ENCODE results near the gene AFF3.
"Not testable (repeated sequence)": the region's sequence is repeated elsewhere in the genome, so short reads cannot be mapped to it uniquely, and the experiment has no call there.

Gene AFF3

DNA sequence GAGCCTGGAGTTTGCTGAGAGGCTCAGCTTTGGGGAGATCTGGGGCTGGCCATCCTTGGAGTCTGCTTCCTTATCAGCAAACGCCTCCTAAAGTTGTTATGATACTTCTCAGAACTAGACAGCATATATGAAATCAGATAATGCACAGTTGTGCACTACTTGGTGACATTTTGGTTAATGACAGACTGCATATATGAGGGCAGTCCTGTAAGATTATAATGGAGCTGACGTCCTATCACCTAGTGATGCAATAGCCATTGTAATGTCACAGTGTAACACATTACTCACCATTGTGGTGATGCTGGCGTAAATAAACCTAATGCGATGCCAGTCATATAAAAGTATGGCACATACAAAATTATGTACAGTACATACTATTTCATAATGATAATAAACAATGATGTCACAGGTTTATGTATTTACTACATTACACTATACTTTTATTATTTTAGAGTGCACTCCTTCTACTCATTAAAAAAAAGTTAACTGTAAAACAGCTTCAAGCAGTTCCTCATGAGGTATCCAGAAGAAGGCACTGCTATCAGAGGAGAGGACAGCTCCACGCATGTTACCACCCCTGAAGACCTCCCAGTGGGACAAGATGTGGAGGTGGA is 354.5 kb downstream of the AFF3 start:
- no peaks in the 10 kb centered on the region for H3K36me3 ChIP-seq (ENCODE audit: control insufficient read depth, insufficient read depth, low read length)

DNA sequence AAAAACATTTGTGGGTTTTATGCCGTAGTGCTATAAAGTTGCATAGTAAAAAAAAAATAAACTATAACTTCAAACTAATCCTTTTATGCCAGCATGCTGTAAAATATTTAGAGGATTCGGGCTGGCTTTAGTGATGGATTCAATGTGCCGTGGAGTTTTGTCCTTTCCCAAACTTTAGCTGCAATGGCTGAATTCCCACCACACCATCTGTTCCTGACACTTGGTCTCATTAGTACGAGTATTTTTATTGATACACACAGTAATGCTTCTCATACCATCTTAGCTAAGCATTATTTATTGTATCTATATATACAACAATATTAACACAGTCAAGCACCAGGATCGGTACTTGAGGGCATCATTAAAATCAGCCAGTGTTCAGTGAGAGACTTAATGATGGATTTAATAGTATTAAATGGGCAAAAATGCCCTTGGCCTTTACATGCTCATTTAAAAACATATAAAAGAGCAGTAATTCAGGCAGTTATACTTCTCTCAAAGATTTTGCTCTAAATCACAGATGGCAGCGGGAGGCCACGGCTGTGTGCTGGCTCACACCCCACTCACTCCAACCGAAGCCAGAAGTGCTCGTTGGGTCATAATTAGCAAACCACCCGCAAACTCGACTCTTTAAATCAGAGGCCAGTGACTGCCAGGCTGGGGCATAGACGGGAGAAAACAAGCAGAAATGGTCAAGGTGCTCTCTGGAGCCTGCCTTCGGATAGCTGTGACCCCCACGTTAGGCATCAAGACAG is 355.6 kb downstream of the AFF3 start:
- Histone ChIP-seq H3K36me3 (ENCODE audit: control insufficient read depth, insufficient read depth, low read length) (no peaks in the 10 kb centered on the region), H3K9ac (ENCODE audit: low read depth, low read length) (no peak overlapping the region), H3K27me3 (ENCODE audit: control insufficient read depth, insufficient read depth, low read length) (no peaks in the 10 kb centered on the region), H3K4me1 (ENCODE audit: control insufficient read depth, insufficient read depth, low read length) (no peaks in the 10 kb centered on the region), H3K9me3 (ENCODE audit: control insufficient read depth, insufficient read depth, low read length) (no peaks in the 10 kb centered on the region), H3K4me3 (ENCODE audit: low read depth, low read length) (no peak overlapping the region)

More for the DNA sequence above, 354.5 kb downstream of the AFF3 start:
- no peaks in the 10 kb centered on the region for H3K4me1 ChIP-seq (ENCODE audit: control insufficient read depth, insufficient read depth, low read length)
- no peaks in the 10 kb centered on the region for H3K9me3 ChIP-seq (ENCODE audit: control insufficient read depth, insufficient read depth, low read length)
- no peak overlapping the region for H3K9ac ChIP-seq (ENCODE audit: low read depth, low read length)
- no peak overlapping the region for H3K4me3 ChIP-seq (ENCODE audit: low read depth, low read length)
- no peaks in the 10 kb centered on the region for H3K27me3 ChIP-seq (ENCODE audit: control insufficient read depth, insufficient read depth, low read length)

DNA sequence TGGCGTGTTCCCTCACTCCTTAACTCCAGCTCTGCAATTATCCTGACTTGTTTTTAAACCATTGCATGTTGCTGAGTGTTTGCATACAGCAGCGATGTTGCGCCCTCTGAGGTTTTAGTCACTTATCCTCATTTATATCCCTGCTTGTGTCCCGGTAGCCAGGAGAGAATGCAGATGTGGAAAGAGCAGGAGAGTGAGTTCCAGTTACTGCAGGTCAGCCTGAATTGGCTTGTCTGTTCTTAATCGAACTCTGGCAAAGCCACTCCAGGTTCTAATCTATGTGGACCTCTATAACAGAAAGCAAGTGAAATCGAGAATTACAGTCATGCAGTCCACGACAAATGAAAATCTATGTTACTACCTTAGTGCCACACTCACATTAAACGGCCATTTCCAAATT is 357.4 kb downstream of the AFF3 start:
- no peaks in the 10 kb centered on the region for H3K4me1 ChIP-seq (ENCODE audit: control insufficient read depth, insufficient read depth, low read length)
- no peak overlapping the region for H3K4me3 ChIP-seq (ENCODE audit: low read depth, low read length)
- no peaks in the 10 kb centered on the region for H3K9me3 ChIP-seq (ENCODE audit: control insufficient read depth, insufficient read depth, low read length)
- no peak overlapping the region for H3K9ac ChIP-seq (ENCODE audit: low read depth, low read length)
- no peaks in the 10 kb centered on the region for H3K36me3 ChIP-seq (ENCODE audit: control insufficient read depth, insufficient read depth, low read length)
- no peaks in the 10 kb centered on the region for H3K27me3 ChIP-seq (ENCODE audit: control insufficient read depth, insufficient read depth, low read length)

DNA sequence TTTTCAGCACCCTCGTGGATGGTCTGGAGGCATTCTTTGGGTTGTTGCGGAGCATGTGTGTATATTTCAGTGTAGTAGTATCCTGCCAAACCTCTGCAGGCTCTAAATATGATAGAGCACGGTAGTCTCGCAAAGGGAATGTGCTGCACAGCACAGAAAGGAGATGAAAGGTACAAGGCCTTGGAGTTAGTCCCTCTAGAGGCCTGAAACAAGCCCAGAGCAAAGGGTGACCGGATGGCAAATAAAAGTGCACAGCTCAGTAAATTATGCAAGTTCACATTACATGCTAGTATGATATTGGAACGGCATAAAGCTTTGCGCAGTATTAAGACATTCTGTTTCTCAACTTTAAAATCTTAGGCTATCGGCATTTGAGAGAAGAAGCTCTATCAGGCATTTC is 358.1 kb downstream of the AFF3 start:
- Histone ChIP-seq H3K4me3 (ENCODE audit: low read depth, low read length) (no peak overlapping the region), H3K27me3 (ENCODE audit: control insufficient read depth, insufficient read depth, low read length) (no peaks in the 10 kb centered on the region)

DNA sequence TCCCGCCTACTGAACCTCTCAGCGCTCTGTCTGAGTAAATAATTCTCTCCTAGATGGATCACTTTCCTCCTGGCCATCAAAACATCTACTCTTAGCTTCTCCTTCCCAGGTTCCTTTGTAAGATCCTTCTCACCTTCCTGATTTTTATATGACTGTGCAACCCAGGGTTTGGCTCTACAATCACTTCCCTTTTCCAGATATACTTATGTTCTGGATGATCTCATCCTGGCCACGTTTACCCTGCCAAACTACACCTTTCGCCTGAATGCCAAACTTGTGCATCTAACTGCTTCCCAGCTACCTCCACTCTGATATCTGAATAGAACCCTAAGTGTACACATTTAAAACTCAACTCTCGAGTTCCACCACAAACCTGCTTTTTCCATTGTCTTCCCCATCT is 362.1 kb downstream of the AFF3 start:
- H3K9me3 ChIP-seq (ENCODE audit: control insufficient read depth, insufficient read depth, low read length) = no peaks in the 10 kb centered on the region
- no peak overlapping the region for H3K9ac ChIP-seq (ENCODE audit: low read depth, low read length)
- no peaks in the 10 kb centered on the region for H3K27me3 ChIP-seq (ENCODE audit: control insufficient read depth, insufficient read depth, low read length)
- H3K36me3 ChIP-seq (ENCODE audit: control insufficient read depth, insufficient read depth, low read length) = no peaks in the 10 kb centered on the region
- no peak overlapping the region for H3K4me3 ChIP-seq (ENCODE audit: low read depth, low read length)
- H3K4me1 ChIP-seq (ENCODE audit: control insufficient read depth, insufficient read depth, low read length) = no peaks in the 10 kb centered on the region

More for the DNA sequence above, 358.1 kb downstream of the AFF3 start:
- no peaks in the 10 kb centered on the region for H3K9me3 ChIP-seq (ENCODE audit: control insufficient read depth, insufficient read depth, low read length)
- H3K36me3 ChIP-seq (ENCODE audit: control insufficient read depth, insufficient read depth, low read length) = no peaks in the 10 kb centered on the region
- no peaks in the 10 kb centered on the region for H3K4me1 ChIP-seq (ENCODE audit: control insufficient read depth, insufficient read depth, low read length)
- H3K9ac ChIP-seq (ENCODE audit: low read depth, low read length) = no peak overlapping the region

DNA sequence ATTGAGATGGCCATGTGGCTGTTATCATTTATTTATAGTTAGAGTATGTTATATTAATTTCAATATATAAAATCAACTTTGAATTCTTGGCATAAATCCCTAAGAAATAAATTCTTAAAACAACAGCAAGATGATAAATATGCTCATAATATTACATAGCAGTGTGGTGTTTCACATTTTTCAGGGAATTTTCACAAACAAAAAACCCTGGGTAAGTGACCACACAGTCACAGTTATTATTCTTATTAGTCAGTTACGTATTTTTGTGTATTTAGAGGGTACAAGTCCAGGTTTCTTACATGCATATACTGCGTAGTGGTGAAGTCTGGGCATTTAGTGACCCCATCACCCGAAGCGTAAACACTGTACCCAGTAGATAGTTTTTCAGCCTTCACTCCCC is 363.1 kb downstream of the AFF3 start:
- H3K36me3 ChIP-seq (ENCODE audit: control insufficient read depth, insufficient read depth, low read length) = no peaks in the 10 kb centered on the region
- no peaks in the 10 kb centered on the region for H3K27me3 ChIP-seq (ENCODE audit: control insufficient read depth, insufficient read depth, low read length)
- H3K9me3 ChIP-seq (ENCODE audit: control insufficient read depth, insufficient read depth, low read length) = no peaks in the 10 kb centered on the region
- no peaks in the 10 kb centered on the region for H3K4me1 ChIP-seq (ENCODE audit: control insufficient read depth, insufficient read depth, low read length)
- H3K4me3 ChIP-seq (ENCODE audit: low read depth, low read length) = no peak overlapping the region
- no peak overlapping the region for H3K9ac ChIP-seq (ENCODE audit: low read depth, low read length)

DNA sequence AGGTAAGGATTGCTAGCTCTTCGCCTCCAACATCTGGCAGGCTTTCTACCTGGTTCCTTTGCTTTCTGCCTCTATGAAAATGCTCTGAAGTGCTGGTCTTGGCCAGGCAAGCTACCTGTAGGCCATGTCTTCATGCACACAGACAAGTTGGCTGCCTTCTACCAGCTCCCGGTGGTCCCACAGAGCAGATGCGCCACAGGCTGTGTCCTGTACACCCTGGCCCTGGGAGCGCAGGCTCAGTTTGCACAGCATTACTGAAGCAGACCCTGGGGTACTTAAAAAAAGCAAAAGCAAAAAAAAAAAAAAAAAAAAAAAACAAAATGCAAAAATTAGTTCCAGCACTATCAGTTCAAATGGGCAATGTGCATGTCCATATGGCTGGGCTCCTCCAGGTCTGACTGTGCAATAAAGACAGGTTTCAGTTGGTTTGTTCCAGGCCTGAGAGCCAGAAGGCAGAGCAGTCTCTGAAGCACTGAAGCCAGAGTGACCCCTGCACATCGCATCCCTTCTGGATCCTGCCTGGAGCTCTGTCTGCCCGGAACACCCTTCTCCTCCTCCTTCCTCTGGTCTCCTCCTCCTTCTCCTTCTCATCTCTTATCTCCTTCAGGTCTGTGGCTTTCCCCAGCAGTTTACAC is 364.6 kb downstream of the AFF3 start:
- Histone ChIP-seq H3K4me1 (ENCODE audit: control insufficient read depth, insufficient read depth, low read length) (no peaks in the 10 kb centered on the region), H3K27me3 (ENCODE audit: control insufficient read depth, insufficient read depth, low read length) (no peaks in the 10 kb centered on the region), H3K36me3 (ENCODE audit: control insufficient read depth, insufficient read depth, low read length) (no peaks in the 10 kb centered on the region), H3K4me3 (ENCODE audit: low read depth, low read length) (no peak overlapping the region), H3K9ac (ENCODE audit: low read depth, low read length) (no peak overlapping the region), H3K9me3 (ENCODE audit: control insufficient read depth, insufficient read depth, low read length) (no peaks in the 10 kb centered on the region)

DNA sequence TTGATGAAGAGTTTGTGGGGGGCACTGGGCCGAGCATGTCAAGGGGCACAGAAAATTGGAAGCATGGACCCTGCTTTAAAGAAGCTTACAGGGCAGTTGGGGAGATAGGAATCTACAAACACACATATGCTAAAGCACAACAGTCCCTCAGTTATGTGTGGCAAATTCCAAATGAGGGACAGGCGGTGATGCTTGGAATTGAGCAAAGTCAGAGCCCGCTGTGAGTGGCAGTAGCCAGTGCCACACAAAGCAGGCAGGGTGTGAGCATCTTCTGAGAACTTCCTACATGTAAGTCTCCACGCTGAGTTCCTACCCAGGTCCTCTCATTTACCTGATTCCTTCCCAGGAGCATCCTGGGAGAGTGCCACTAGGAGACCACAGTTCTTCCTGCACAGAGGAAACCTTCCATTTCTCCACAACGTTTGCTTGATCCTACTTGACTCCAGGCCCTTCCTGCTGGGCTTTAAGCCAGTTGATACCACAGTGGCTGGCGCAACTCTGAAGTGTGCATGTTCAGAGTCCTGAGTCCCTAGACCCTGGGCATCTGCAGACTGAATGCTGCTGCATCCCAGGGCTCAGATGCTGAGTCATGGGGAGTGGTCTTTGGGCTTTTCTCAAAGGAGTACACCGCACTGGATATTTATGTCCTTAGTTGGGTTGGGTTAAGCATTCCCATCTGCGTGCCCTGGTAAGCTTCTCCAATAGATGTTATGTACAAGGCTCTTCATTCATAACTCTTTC is 365.3 kb downstream of the AFF3 start:
- H3K9me3 ChIP-seq (ENCODE audit: control insufficient read depth, insufficient read depth, low read length) = no peaks in the 10 kb centered on the region
- H3K4me1 ChIP-seq (ENCODE audit: control insufficient read depth, insufficient read depth, low read length) = no peaks in the 10 kb centered on the region
- H3K9ac ChIP-seq (ENCODE audit: low read depth, low read length) = no peak overlapping the region
- no peaks in the 10 kb centered on the region for H3K36me3 ChIP-seq (ENCODE audit: control insufficient read depth, insufficient read depth, low read length)
- no peak overlapping the region for H3K4me3 ChIP-seq (ENCODE audit: low read depth, low read length)
- H3K27me3 ChIP-seq (ENCODE audit: control insufficient read depth, insufficient read depth, low read length) = no peaks in the 10 kb centered on the region

DNA sequence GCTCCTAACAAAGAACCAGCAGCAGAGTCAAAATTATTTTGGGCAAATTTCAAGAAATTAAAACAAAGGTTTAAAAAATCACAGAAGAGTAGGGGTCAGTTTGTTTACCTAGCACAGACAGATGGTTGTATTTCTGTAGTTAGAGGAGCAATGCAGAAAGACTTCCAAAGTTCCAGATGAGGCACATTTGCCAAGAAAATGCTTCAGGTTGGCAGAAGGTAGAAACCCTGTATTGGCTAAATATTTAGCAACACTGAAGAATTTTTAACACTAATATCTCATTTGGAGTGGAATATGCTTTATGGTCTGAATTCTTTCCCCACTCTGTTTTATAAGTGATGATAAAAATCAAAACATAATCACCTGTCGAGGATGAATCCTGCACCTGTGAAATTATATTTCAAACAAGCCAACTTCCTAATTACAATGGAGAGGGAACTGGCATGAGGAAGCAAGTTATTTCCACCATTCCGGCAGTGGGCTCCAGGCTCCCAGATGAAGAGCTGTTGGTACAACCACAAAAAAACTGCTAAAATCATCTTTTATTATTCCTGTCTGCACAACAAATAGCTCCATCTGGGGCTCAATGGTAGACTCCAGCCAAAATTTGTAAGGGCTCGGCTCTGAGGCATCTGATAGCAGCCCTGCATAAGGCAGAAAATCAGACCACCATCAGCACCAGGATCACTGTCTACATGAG is 366.0 kb downstream of the AFF3 start:
- H3K27me3 ChIP-seq (ENCODE audit: control insufficient read depth, insufficient read depth, low read length) = no peaks in the 10 kb centered on the region
- H3K4me3 ChIP-seq (ENCODE audit: low read depth, low read length) = no peak overlapping the region
- H3K36me3 ChIP-seq (ENCODE audit: control insufficient read depth, insufficient read depth, low read length) = no peaks in the 10 kb centered on the region
- no peaks in the 10 kb centered on the region for H3K9me3 ChIP-seq (ENCODE audit: control insufficient read depth, insufficient read depth, low read length)
- no peaks in the 10 kb centered on the region for H3K4me1 ChIP-seq (ENCODE audit: control insufficient read depth, insufficient read depth, low read length)
- no peak overlapping the region for H3K9ac ChIP-seq (ENCODE audit: low read depth, low read length)

DNA sequence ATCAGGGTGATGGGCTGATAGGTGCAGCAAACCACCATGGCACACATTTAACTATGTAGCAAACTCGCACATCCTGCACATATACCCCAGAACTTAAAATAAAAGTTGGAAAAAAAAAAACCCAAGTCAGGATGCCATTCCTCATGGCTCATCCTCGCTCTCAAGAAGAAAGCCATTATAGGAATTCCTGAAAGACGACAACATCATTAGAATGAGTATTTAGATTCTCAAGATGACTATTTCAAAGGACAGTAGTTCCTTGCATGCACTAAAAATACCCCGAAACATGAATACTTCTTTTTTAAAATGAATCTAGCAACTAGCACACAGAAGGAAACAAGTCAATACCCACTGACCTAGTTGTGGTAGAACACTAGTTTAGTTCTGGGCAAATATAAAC is 366.8 kb downstream of the AFF3 start:
- Histone ChIP-seq H3K4me3 (ENCODE audit: low read depth, low read length) (no peak overlapping the region), H3K9ac (ENCODE audit: low read depth, low read length) (no peak overlapping the region), H3K4me1 (ENCODE audit: control insufficient read depth, insufficient read depth, low read length) (no peaks in the 10 kb centered on the region), H3K9me3 (ENCODE audit: control insufficient read depth, insufficient read depth, low read length) (no peaks in the 10 kb centered on the region), H3K27me3 (ENCODE audit: control insufficient read depth, insufficient read depth, low read length) (no peaks in the 10 kb centered on the region), H3K36me3 (ENCODE audit: control insufficient read depth, insufficient read depth, low read length) (no peaks in the 10 kb centered on the region)

DNA sequence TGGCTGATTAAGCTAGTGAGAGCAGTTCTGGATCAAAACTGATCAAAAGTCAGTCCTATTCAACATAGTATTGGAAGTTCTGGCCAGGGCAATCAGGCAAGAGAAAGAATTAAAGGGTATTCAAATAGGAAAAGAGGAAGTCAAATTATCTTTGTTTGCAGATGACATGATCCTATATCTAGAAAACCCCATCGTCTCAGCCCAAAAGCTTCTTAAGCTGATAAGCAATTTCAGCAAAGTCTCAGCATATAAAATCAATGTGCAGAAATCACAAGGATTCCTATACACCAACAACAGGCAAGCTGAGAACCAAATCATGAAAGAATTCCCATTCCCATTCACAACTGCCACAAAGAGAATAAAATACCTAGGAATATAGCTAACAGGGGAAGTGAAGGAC is 368.7 kb downstream of the AFF3 start:
- not testable (repeated sequence) for H3K4me3 ChIP-seq (ENCODE audit: low read depth, low read length); H3K36me3 ChIP-seq (ENCODE audit: control insufficient read depth, insufficient read depth, low read length); H3K9ac ChIP-seq (ENCODE audit: low read depth, low read length); H3K27me3 ChIP-seq (ENCODE audit: control insufficient read depth, insufficient read depth, low read length); H3K4me1 ChIP-seq (ENCODE audit: control insufficient read depth, insufficient read depth, low read length); H3K9me3 ChIP-seq (ENCODE audit: control insufficient read depth, insufficient read depth, low read length)
